Uterus (tissue), 4 donors: Measurements from ENCODE around the gene ORAI3. TPM values are rescaled to one million over a fixed set of nuclear protein-coding genes. Genes with fewer than 3 reads are reported as not detected.
A peak's percentile ranks its signal among the peaks of the same experiment; 100 is the strongest.

ENCODE experiments used
- DNase-seq, 2 donors: peaks; one replicate each; pipeline ENCODE4 v3.0.0-alpha.2; 2019 to 2020
- H3K27ac ChIP-seq, 2 donors: fragments of 200-600 bp; sonication (generic); 1 replicate in 1 of 2; 2 replicates in 1 of 2; pipeline ENCODE4 v1.5.1; 2016 to 2018
- H3K27me3 ChIP-seq, 2 donors: fragments of 200-600 bp; sonication (generic); one replicate each; pipeline ENCODE4 v1.5.1; 2018 to 2019; ENCODE audit warnings: control low read depth in 1 of 2
- H3K36me3 ChIP-seq, 2 donors: fragments of 200-600 bp; sonication (generic); one replicate each; pipeline ENCODE4 v1.5.1; 2019; ENCODE audit warnings: control low read depth in 1 of 2
- H3K4me1 ChIP-seq, 2 donors: fragments of 200-600 bp; sonication (generic); one replicate each; pipeline ENCODE4 v1.5.1; 2018 to 2019; ENCODE audit warnings: control low read depth in 1 of 2
- H3K4me3 ChIP-seq, 2 donors: fragments of 200-600 bp; sonication (generic); 1 replicate in 1 of 2; 2 replicates in 1 of 2; pipeline ENCODE4 v1.5.1; 2018 to 2019; ENCODE audit warnings: mild to moderate bottlenecking in 1 of 2
- H3K9me3 ChIP-seq, 2 donors: fragments of 200-600 bp; sonication (generic); one replicate each; pipeline ENCODE4 v1.5.1; 2019; ENCODE audit warnings: control low read depth in 1 of 2
- CTCF ChIP-seq, 4 experiments: fragments of 200-600 bp in 2 of 4; fragments of 450-650 bp in 2 of 4; sonication (generic) in 2 of 4; IDR thresholded peaks; one replicate each; pipeline ENCODE4 v1.5.1; 2016 to 2019; ENCODE audit warnings: antibody characterized with exemption in 4 of 4, mild to moderate bottlenecking in 2 of 4, moderate library complexity in 1 of 4
- POLR2A ChIP-seq, 2 donors: fragments of 450-650 bp; IDR thresholded peaks; one replicate each; pipeline ENCODE4 v1.6.1; 2016; ENCODE audit warnings: antibody characterized with exemption in 2 of 2, mild to moderate bottlenecking in 1 of 2, moderate library complexity in 1 of 2
- intact Hi-C: fragments of 100-400 bp; cut with DNase I; formaldehyde crosslinking; loops from one replicate; pipeline ENCODE4 v1.15.1; 2023; ENCODE audit warnings: low total_unique reads
- total RNA-seq, 4 donors: library from RNA; depleted of rRNA in 3 of 4; stranded (reverse); fragments of >200 nt in 3 of 4; gene quantifications; one replicate each; pipeline versions ENCODE4 v1.1.0 to v1.2.4, GENCODE V29; 2014 to 2023
- donor health status: DM: yes; HTN: yes; CAD: no.

ORAI3 gene
- total RNA-seq, 4 donors from 2014 or later, result 21.7 to 65.0 (median 27.9) TPM

GRCh38 chr16:30983898-30984610, 35.2 kb downstream of the ORAI3 start:
- Histone ChIP-seq H3K9me3 (no peaks in the 10 kb centered on the region), H3K4me1 (peaks cover 0 to 7% of the 10 kb centered on the region in 2 donors), H3K36me3 (no peaks in the 10 kb centered on the region), H3K27me3 (no peaks in the 10 kb centered on the region), H3K27ac (no peak overlapping the region), H3K4me3 (no peak overlapping the region)
- intact Hi-C loops, result loop anchor here (10.0 kb wide), 1 partner anchor 461 kb away; the partner anchor contains the start of gene ZNF843
- no peak for TF ChIP-seq CTCF (IDR thresholded peaks at IDR 0.05)
- no peak for DNase-seq

- Histone ChIP-seq H3K27ac (peak within 1 kb of the TSS; percentile 67 to 71), H3K4me3 (peak within 1 kb of the TSS; percentile 33 to 46), H3K9me3 (no peaks in the 10 kb centered on the region), H3K36me3 (no peaks in the 10 kb centered on the region), H3K27me3 (no peaks in the 10 kb centered on the region), H3K4me1 (peaks cover 0 to 7% of the 10 kb centered on the region in 2 donors)
- TF ChIP-seq POLR2A (IDR thresholded peaks at IDR 0.05) (peak in 1 of 2 donors; percentile 28), CTCF (IDR thresholded peaks at IDR 0.05) (peak; percentile 95 to 98 (median 96))
- intact Hi-C loops, result loop anchor here (10.0 kb wide), 1 partner anchor 460 kb away; the partner anchor contains the start of gene ZNF843
- DNase-seq, result peak; percentile 90 to 92
Observed at GRCh38 chr16:30984669-30985400, 36.0 kb downstream of the ORAI3 start, which contains the start of gene HSD3B7. Gene HSD3B7, plus strand, starts transcription at chr16:30985207. Its CDS starts 452 bp downstream, at chr16:30985659.

- Histone ChIP-seq H3K27ac (peak overlapping the region; percentile 67 to 71), H3K4me1 (peaks cover 0 to 7% of the 10 kb centered on the region in 2 donors), H3K36me3 (no peaks in the 10 kb centered on the region), H3K9me3 (no peaks in the 10 kb centered on the region), H3K4me3 (peak overlapping the region; percentile 33 to 46), H3K27me3 (no peaks in the 10 kb centered on the region)
- intact Hi-C loops, result loop anchor here (10.0 kb wide), 1 partner anchor 459 kb away; the partner anchor contains the start of gene ZNF843
- DNase-seq, result peak; percentile 31 to 37
- TF ChIP-seq POLR2A (IDR thresholded peaks at IDR 0.05), result no peak
- peak in 1 of 4 experiments; percentile 13 for TF ChIP-seq CTCF (IDR thresholded peaks at IDR 0.05)
Observed at GRCh38 chr16:30985401-30986128, 36.7 kb downstream of the ORAI3 start.

GRCh38 chr16:30986129-30986991, 37.5 kb downstream of the ORAI3 start:
- H3K4me1 ChIP-seq, result peaks cover 0 to 7% of the 10 kb centered on the region in 2 donors
- intact Hi-C loops, result loop anchor here (10.0 kb wide), 1 partner anchor 458 kb away; the partner anchor contains the start of gene ZNF843
- no peak overlapping the region for H3K4me3 ChIP-seq
- no peaks in the 10 kb centered on the region for H3K9me3 ChIP-seq
- H3K27ac ChIP-seq, result no peak overlapping the region
- no peak for TF ChIP-seq CTCF (IDR thresholded peaks at IDR 0.05)
- TF ChIP-seq POLR2A (IDR thresholded peaks at IDR 0.05), result no peak
- no peaks in the 10 kb centered on the region for H3K27me3 ChIP-seq
- DNase-seq, result no peak
- no peaks in the 10 kb centered on the region for H3K36me3 ChIP-seq
